HCT116 (cell line): ENCODE data around the gene NAALADL2. TPM values are rescaled to one million over a fixed set of nuclear protein-coding genes. Genes with fewer than 3 reads are reported as not detected.

ENCODE experiments used
- ATAC-seq: fragments of 200-7000 bp; cut with Tn5 transposase; 2 replicates; pipeline ENCODE4 v1.9.1; 2020; ENCODE audit warnings: mild to moderate bottlenecking, moderate library complexity
- BruUV-seq: library from RNA; stranded (reverse); fragments of 400-500 nt; replicated peaks from 2 replicates; lab custom pipeline; 2021; lab: Mats Ljungman, UMichigan
- CTCF ChIA-PET: fragments of 300-600 bp; sonication (Branson Sonifier 250); formaldehyde crosslinking; loops from one replicate; lab custom pipeline; 2021; ENCODE audit warnings: antibody characterized with exemption; lab: Charles Lee
- POLR2A ChIA-PET: fragments of 300-600, 350-600 bp; sonication (Branson Sonifier 250); formaldehyde crosslinking; loops from one replicate; lab custom pipeline; 2021; ENCODE audit warnings: antibody characterized with exemption; lab: Charles Lee
- RAD21 ChIA-PET, 2 experiments: fragments of 300-600 bp; sonication (Branson Sonifier 250); formaldehyde crosslinking; loops; one replicate each; lab custom pipeline; 2023; ENCODE audit warnings: low total read pairs in 2 of 2; ENCODE audit not compliant: uncharacterized antibody in 2 of 2, unreplicated experiment in 2 of 2, low non-redundant PET in 1 of 2; lab: Charles Lee
- DNase-seq: peaks from one replicate; pipeline ENCODE4 v3.0.0-alpha.2; 2010; ENCODE audit warnings: low read depth, low spot score
- H2AFZ ChIP-seq: fragments of 200-600 bp; shearing (Covaris generic), sonication (generic); 2 replicates; pipeline ENCODE4 v1.6.1; 2017; ENCODE audit warnings: low read depth, mixed run types, mixed read lengths, antibody characterized with exemption, low read length; ENCODE audit not compliant: poor library complexity, severe bottlenecking
- H3K27ac ChIP-seq: 2 replicates; pipeline ENCODE4 v1.5.1; 2012; ENCODE audit warnings: low read depth, low read length
- H3K27me3 ChIP-seq: fragments of 200-600 bp; sonication (generic); 2 replicates; pipeline ENCODE4 v1.6.1; 2016; ENCODE audit warnings: mixed run types, low read length, mixed read lengths; ENCODE audit not compliant: insufficient read depth
- H3K36me3 ChIP-seq, 2 experiments: fragments of 200-500 bp in 1 of 2; fragments of 200-600 bp in 1 of 2; sonication (Bioruptor generic) in 1 of 2; sonication (generic) in 1 of 2; 2 replicates each; pipeline versions ENCODE4 v1.5.1 to v1.6.1; 2014 to 2016; ENCODE audit warnings: low read length in 2 of 2, inconsistent platforms in 1 of 2, mixed read lengths in 1 of 2, mixed run types in 1 of 2; ENCODE audit not compliant: insufficient read depth in 2 of 2, control insufficient read depth in 1 of 2
- H3K4me1 ChIP-seq, 2 experiments: fragments of 200-600 bp in 1 of 2; sonication (generic) in 1 of 2; 2 replicates each; pipeline versions ENCODE4 v1.5.1 to v1.6.1; 2012 to 2017; ENCODE audit warnings: low read length in 2 of 2, inconsistent platforms in 1 of 2, mild to moderate bottlenecking in 1 of 2, mixed read lengths in 1 of 2, mixed run types in 1 of 2, moderate library complexity in 1 of 2; ENCODE audit not compliant: insufficient read depth in 2 of 2, control insufficient read depth in 1 of 2
- H3K4me2 ChIP-seq: fragments of 200-600 bp; sonication (generic); 2 replicates; pipeline ENCODE4 v1.6.1; 2017; ENCODE audit warnings: mixed run types, low read length, mixed read lengths
- H3K4me3 ChIP-seq, 2 experiments: fragments of 200-600 bp in 1 of 2; sonication (generic) in 1 of 2; replicated peaks in 1 of 2; 2 replicates each; pipeline ENCODE4 v1.5.1; 2011 to 2016; ENCODE audit warnings: low read length in 2 of 2, control low read depth in 1 of 2, low read depth in 1 of 2, mild to moderate bottlenecking in 1 of 2, mixed read lengths in 1 of 2, mixed run types in 1 of 2
- H3K79me2 ChIP-seq: fragments of 200-600 bp; sonication (generic); 2 replicates; pipeline ENCODE4 v1.6.1; 2017; ENCODE audit warnings: mild to moderate bottlenecking, mixed run types, low read length, moderate library complexity, mixed read lengths; ENCODE audit not compliant: insufficient read depth
- H3K9ac ChIP-seq: fragments of 200-600 bp; sonication (generic); 2 replicates; pipeline ENCODE4 v1.6.1; 2016; ENCODE audit warnings: low read length, mixed read lengths
- H3K9me2 ChIP-seq: fragments of 200-600 bp; sonication (generic), shearing (Covaris generic); 2 replicates; pipeline ENCODE4 v1.6.1; 2017; ENCODE audit warnings: mixed run types, mild to moderate bottlenecking, moderate library complexity; ENCODE audit not compliant: insufficient read depth
- H3K9me3 ChIP-seq, 2 experiments: fragments of 200-500 bp in 1 of 2; fragments of 200-600 bp in 1 of 2; sonication (Bioruptor generic) in 1 of 2; sonication (generic) in 1 of 2; 2 replicates each; pipeline ENCODE4 v1.6.1; 2014 to 2017; ENCODE audit warnings: low read length in 2 of 2, mixed read lengths in 2 of 2, inconsistent platforms in 1 of 2, low read depth in 1 of 2, mild to moderate bottlenecking in 1 of 2, mixed run types in 1 of 2, moderate library complexity in 1 of 2; ENCODE audit not compliant: control insufficient read depth in 1 of 2, insufficient read depth in 1 of 2
- H4K20me1 ChIP-seq: fragments of 200-600 bp; sonication (generic), shearing (Covaris generic); 2 replicates; pipeline ENCODE4 v1.6.1; 2017; ENCODE audit warnings: mixed run types, mild to moderate bottlenecking, moderate library complexity; ENCODE audit not compliant: insufficient read depth
- ATF3 ChIP-seq: IDR thresholded peaks from 2 replicates; pipeline ENCODE4 v1.6.1; 2012
- CBX3 ChIP-seq: IDR thresholded peaks from 2 replicates; pipeline ENCODE4 v1.6.1; 2012; ENCODE audit warnings: low read depth
- EGR1 ChIP-seq: IDR thresholded peaks from 2 replicates; pipeline ENCODE4 v1.6.1; 2012; ENCODE audit warnings: low read depth
- ELF1 ChIP-seq: IDR thresholded peaks from 2 replicates; pipeline ENCODE4 v1.6.1; 2012; ENCODE audit warnings: low read depth, borderline replicate concordance
- EZH2phosphoT487 ChIP-seq: fragments of 200-600 bp; IDR thresholded peaks from 2 replicates; pipeline ENCODE4 v1.6.1; 2018; ENCODE audit warnings: antibody characterized with exemption, borderline replicate concordance
- FOSL1 ChIP-seq: IDR thresholded peaks from 2 replicates; pipeline ENCODE4 v1.6.1; 2012; ENCODE audit warnings: low read depth
- MAX ChIP-seq: IDR thresholded peaks from 2 replicates; pipeline ENCODE4 v1.6.1; 2012
- POLR2A ChIP-seq: IDR thresholded peaks from 2 replicates; pipeline ENCODE4 v1.7.0; 2011; ENCODE audit warnings: borderline replicate concordance; ENCODE audit not compliant: insufficient read depth, insufficient read length; ENCODE audit errors: extremely low read depth
- POLR2AphosphoS5 ChIP-seq: IDR thresholded peaks from 2 replicates; pipeline ENCODE4 v1.6.1; 2011; ENCODE audit warnings: mild to moderate bottlenecking, low read depth, low read length, moderate library complexity
- REST ChIP-seq: IDR thresholded peaks from 2 replicates; pipeline ENCODE4 v1.6.1; 2012; ENCODE audit warnings: low read depth
- SIN3A ChIP-seq: IDR thresholded peaks from 2 replicates; pipeline ENCODE4 v1.6.1; 2012; ENCODE audit warnings: low read depth
- SP1 ChIP-seq: IDR thresholded peaks from 2 replicates; pipeline ENCODE4 v1.6.1; 2012; ENCODE audit warnings: low read depth
- SRF ChIP-seq: IDR thresholded peaks from 2 replicates; pipeline ENCODE4 v1.6.1; 2012; ENCODE audit warnings: low read depth
- ZBTB33 ChIP-seq: IDR thresholded peaks from 2 replicates; pipeline ENCODE4 v1.6.1; 2011; ENCODE audit warnings: mild to moderate bottlenecking, low read length, moderate library complexity; ENCODE audit not compliant: insufficient replicate concordance; ENCODE audit errors: extremely low read depth
- ZFX ChIP-seq: fragments of 450-650 bp; IDR thresholded peaks from 2 replicates; pipeline ENCODE4 v1.6.1; 2017
- ZNF274 ChIP-seq: fragments of 200-500 bp; sonication (Bioruptor generic); IDR thresholded peaks from 2 replicates; pipeline ENCODE4 v1.6.1; 2014; ENCODE audit warnings: mild to moderate bottlenecking, low read depth, low read length, inconsistent platforms
- intact Hi-C: fragments of 100-400 bp; cut with micrococcal nuclease; formaldehyde crosslinking; loops from 2 replicates; pipeline ENCODE4 v1.10.0; 2022
- total RNA-seq: library from RNA; stranded (reverse); gene quantifications from one replicate; pipeline ENCODE4 v1.2.1, GENCODE V29; 2021; ENCODE audit not compliant: unreplicated experiment

The NAALADL2 gene
- total RNA-seq, 1 experiment from 2014 or later, result 2.9 TPM

GRCh38 chr3:174882789-174883188 is 23.7 kb downstream of the NAALADL2 start:
- Histone ChIP-seq H2AFZ (no peak overlapping the region), H3K36me3 (no peaks in the 10 kb centered on the region), H3K27ac (no peak overlapping the region), H3K4me2 (no peak overlapping the region), H3K9me2 (no peaks in the 10 kb centered on the region), H3K79me2 (no peaks in the 10 kb centered on the region), H3K4me3 (no peak overlapping the region), H3K9me3 (no peaks in the 10 kb centered on the region), H4K20me1 (no peaks in the 10 kb centered on the region), H3K4me1 (no peaks in the 10 kb centered on the region), H3K27me3 (no peaks in the 10 kb centered on the region), H3K9ac (no peak overlapping the region)
- no peak for TF ChIP-seq CBX3
- no peak for TF ChIP-seq SP1
- no peak for TF ChIP-seq ZBTB33
- TF ChIP-seq REST, result no peak
- TF ChIP-seq SIN3A, result no peak
- TF ChIP-seq ATF3, result no peak
- TF ChIP-seq ELF1, result no peak
- TF ChIP-seq ZNF274, result no peak
- TF ChIP-seq SRF, result no peak
- no peak for TF ChIP-seq MAX
- no peak for TF ChIP-seq FOSL1
- no peak for TF ChIP-seq POLR2A
- TF ChIP-seq EZH2phosphoT487, result no peak
- TF ChIP-seq POLR2AphosphoS5, result no peak
- TF ChIP-seq ZFX, result no peak
- TF ChIP-seq EGR1, result no peak
- ATAC-seq (no peak), DNase-seq (no peak)
- ChIA-PET POLR2A (no interaction called here), RAD21 (no interaction called here), CTCF (no interaction called here)
- no TSS peak for BruUV-seq
- intact Hi-C loops, result no loop called here
